ENCODE results near the gene DERL2.

GRCh38 chr17:5446786-5447185 lies 39.2 kb downstream of the DERL2 start:
- TF ChIP-seq POLR2A (IDR thresholded peaks at IDR 0.05; ENCODE audit: low read length) (no peak), GATA1 (IDR thresholded peaks at IDR 0.05; ENCODE audit: low read depth, low read length) (no peak)
